HCT116 (cell line): ENCODE results near the gene RIOX2. TPM values are rescaled to one million over a fixed set of nuclear protein-coding genes. Genes with fewer than 3 reads are reported as not detected.

Experiments used
- ATAC-seq: fragments of 200-7000 bp; cut with Tn5 transposase; 2 replicates; pipeline ENCODE4 v1.9.1; 2020; ENCODE audit warnings: mild to moderate bottlenecking, moderate library complexity
- BruUV-seq: library from RNA; stranded (reverse); fragments of 400-500 nt; replicated peaks from 2 replicates; lab custom pipeline; 2021; lab: Mats Ljungman, UMichigan
- CTCF ChIA-PET: fragments of 300-600 bp; sonication (Branson Sonifier 250); formaldehyde crosslinking; loops from one replicate; lab custom pipeline; 2021; ENCODE audit warnings: antibody characterized with exemption; lab: Charles Lee
- POLR2A ChIA-PET: fragments of 300-600, 350-600 bp; sonication (Branson Sonifier 250); formaldehyde crosslinking; loops from one replicate; lab custom pipeline; 2021; ENCODE audit warnings: antibody characterized with exemption; lab: Charles Lee
- RAD21 ChIA-PET, 2 experiments: fragments of 300-600 bp; sonication (Branson Sonifier 250); formaldehyde crosslinking; loops; one replicate each; lab custom pipeline; 2023; ENCODE audit warnings: low total read pairs in 2 of 2; ENCODE audit not compliant: uncharacterized antibody in 2 of 2, unreplicated experiment in 2 of 2, low non-redundant PET in 1 of 2; lab: Charles Lee
- DNase-seq: peaks from one replicate; pipeline ENCODE4 v3.0.0-alpha.2; 2010; ENCODE audit warnings: low read depth, low spot score
- H2AFZ ChIP-seq: fragments of 200-600 bp; shearing (Covaris generic), sonication (generic); 2 replicates; pipeline ENCODE4 v1.6.1; 2017; ENCODE audit warnings: low read depth, mixed run types, mixed read lengths, antibody characterized with exemption, low read length; ENCODE audit not compliant: poor library complexity, severe bottlenecking
- H3K27ac ChIP-seq: 2 replicates; pipeline ENCODE4 v1.5.1; 2012; ENCODE audit warnings: low read depth, low read length
- H3K27me3 ChIP-seq: fragments of 200-600 bp; sonication (generic); 2 replicates; pipeline ENCODE4 v1.6.1; 2016; ENCODE audit warnings: mixed run types, low read length, mixed read lengths; ENCODE audit not compliant: insufficient read depth
- H3K36me3 ChIP-seq, 2 experiments: fragments of 200-500 bp in 1 of 2; fragments of 200-600 bp in 1 of 2; sonication (Bioruptor generic) in 1 of 2; sonication (generic) in 1 of 2; 2 replicates each; pipeline versions ENCODE4 v1.5.1 to v1.6.1; 2014 to 2016; ENCODE audit warnings: low read length in 2 of 2, inconsistent platforms in 1 of 2, mixed read lengths in 1 of 2, mixed run types in 1 of 2; ENCODE audit not compliant: insufficient read depth in 2 of 2, control insufficient read depth in 1 of 2
- H3K4me1 ChIP-seq, 2 experiments: fragments of 200-600 bp in 1 of 2; sonication (generic) in 1 of 2; 2 replicates each; pipeline versions ENCODE4 v1.5.1 to v1.6.1; 2012 to 2017; ENCODE audit warnings: low read length in 2 of 2, inconsistent platforms in 1 of 2, mild to moderate bottlenecking in 1 of 2, mixed read lengths in 1 of 2, mixed run types in 1 of 2, moderate library complexity in 1 of 2; ENCODE audit not compliant: insufficient read depth in 2 of 2, control insufficient read depth in 1 of 2
- H3K4me2 ChIP-seq: fragments of 200-600 bp; sonication (generic); 2 replicates; pipeline ENCODE4 v1.6.1; 2017; ENCODE audit warnings: mixed run types, low read length, mixed read lengths
- H3K4me3 ChIP-seq, 2 experiments: fragments of 200-600 bp in 1 of 2; sonication (generic) in 1 of 2; replicated peaks in 1 of 2; 2 replicates each; pipeline ENCODE4 v1.5.1; 2011 to 2016; ENCODE audit warnings: low read length in 2 of 2, control low read depth in 1 of 2, low read depth in 1 of 2, mild to moderate bottlenecking in 1 of 2, mixed read lengths in 1 of 2, mixed run types in 1 of 2
- H3K79me2 ChIP-seq: fragments of 200-600 bp; sonication (generic); 2 replicates; pipeline ENCODE4 v1.6.1; 2017; ENCODE audit warnings: mild to moderate bottlenecking, mixed run types, low read length, moderate library complexity, mixed read lengths; ENCODE audit not compliant: insufficient read depth
- H3K9ac ChIP-seq: fragments of 200-600 bp; sonication (generic); 2 replicates; pipeline ENCODE4 v1.6.1; 2016; ENCODE audit warnings: low read length, mixed read lengths
- H3K9me2 ChIP-seq: fragments of 200-600 bp; sonication (generic), shearing (Covaris generic); 2 replicates; pipeline ENCODE4 v1.6.1; 2017; ENCODE audit warnings: mixed run types, mild to moderate bottlenecking, moderate library complexity; ENCODE audit not compliant: insufficient read depth
- H3K9me3 ChIP-seq, 2 experiments: fragments of 200-500 bp in 1 of 2; fragments of 200-600 bp in 1 of 2; sonication (Bioruptor generic) in 1 of 2; sonication (generic) in 1 of 2; 2 replicates each; pipeline ENCODE4 v1.6.1; 2014 to 2017; ENCODE audit warnings: low read length in 2 of 2, mixed read lengths in 2 of 2, inconsistent platforms in 1 of 2, low read depth in 1 of 2, mild to moderate bottlenecking in 1 of 2, mixed run types in 1 of 2, moderate library complexity in 1 of 2; ENCODE audit not compliant: control insufficient read depth in 1 of 2, insufficient read depth in 1 of 2
- H4K20me1 ChIP-seq: fragments of 200-600 bp; sonication (generic), shearing (Covaris generic); 2 replicates; pipeline ENCODE4 v1.6.1; 2017; ENCODE audit warnings: mixed run types, mild to moderate bottlenecking, moderate library complexity; ENCODE audit not compliant: insufficient read depth
- CEBPB ChIP-seq: IDR thresholded peaks from 2 replicates; pipeline ENCODE4 v1.6.1; 2012; ENCODE audit warnings: low read depth
- EZH2phosphoT487 ChIP-seq: fragments of 200-600 bp; IDR thresholded peaks from 2 replicates; pipeline ENCODE4 v1.6.1; 2018; ENCODE audit warnings: antibody characterized with exemption, borderline replicate concordance
- SP1 ChIP-seq: IDR thresholded peaks from 2 replicates; pipeline ENCODE4 v1.6.1; 2012; ENCODE audit warnings: low read depth
- YY1 ChIP-seq: IDR thresholded peaks from 2 replicates; pipeline ENCODE4 v1.6.1; 2011; ENCODE audit warnings: low read length, low read depth, moderate library complexity, mild to moderate bottlenecking; ENCODE audit not compliant: insufficient replicate concordance; ENCODE audit errors: extremely low read depth
- ZFX ChIP-seq: fragments of 450-650 bp; IDR thresholded peaks from 2 replicates; pipeline ENCODE4 v1.6.1; 2017
- intact Hi-C: fragments of 100-400 bp; cut with micrococcal nuclease; formaldehyde crosslinking; loops from 2 replicates; pipeline ENCODE4 v1.10.0; 2022
- total RNA-seq: library from RNA; stranded (reverse); gene quantifications from one replicate; pipeline ENCODE4 v1.2.1, GENCODE V29; 2021; ENCODE audit not compliant: unreplicated experiment
- TF ChIP-seq, protein P1 (sequence below), 3 experiments: fragments of 200-600 bp in 1 of 3; sonication (generic) in 1 of 3; IDR thresholded peaks in 2 of 3; conservative IDR thresholded peaks in 1 of 3; 2 replicates each; pipeline ENCODE4 v1.5.1; 2012 to 2017; ENCODE audit warnings: low read depth in 2 of 3, low read length in 2 of 3, antibody characterized with exemption in 1 of 3, borderline replicate concordance in 1 of 3, control low read depth in 1 of 3, mild to moderate bottlenecking in 1 of 3, mixed read lengths in 1 of 3, mixed run types in 1 of 3, moderate library complexity in 1 of 3; ENCODE audit not compliant: insufficient read depth in 1 of 3
- TF ChIP-seq, protein P2 (sequence below): IDR thresholded peaks from 2 replicates; pipeline ENCODE4 v1.6.1; 2011; ENCODE audit warnings: mild to moderate bottlenecking, low read length, moderate library complexity; ENCODE audit not compliant: insufficient replicate concordance; ENCODE audit errors: extremely low read depth

RIOX2 gene
- total RNA-seq, 1 experiment from 2014 or later, result 39.1 TPM

GRCh38 chr3:97954228-97954827 is 17.9 kb downstream of the RIOX2 start:
- no peak overlapping the region for H3K27ac ChIP-seq
- no TSS peak for BruUV-seq
- DNase-seq, result no peak
- no peak overlapping the region for H2AFZ ChIP-seq
- no peaks in the 10 kb centered on the region for H3K4me1 ChIP-seq
- ChIA-PET RAD21 (no interaction called here), CTCF (no interaction called here)
- H4K20me1 ChIP-seq, result no peaks in the 10 kb centered on the region
- TF ChIP-seq CEBPB (no peak), SP1 (no peak), ZFX (no peak)
- TF ChIP-seq, protein P1, sequence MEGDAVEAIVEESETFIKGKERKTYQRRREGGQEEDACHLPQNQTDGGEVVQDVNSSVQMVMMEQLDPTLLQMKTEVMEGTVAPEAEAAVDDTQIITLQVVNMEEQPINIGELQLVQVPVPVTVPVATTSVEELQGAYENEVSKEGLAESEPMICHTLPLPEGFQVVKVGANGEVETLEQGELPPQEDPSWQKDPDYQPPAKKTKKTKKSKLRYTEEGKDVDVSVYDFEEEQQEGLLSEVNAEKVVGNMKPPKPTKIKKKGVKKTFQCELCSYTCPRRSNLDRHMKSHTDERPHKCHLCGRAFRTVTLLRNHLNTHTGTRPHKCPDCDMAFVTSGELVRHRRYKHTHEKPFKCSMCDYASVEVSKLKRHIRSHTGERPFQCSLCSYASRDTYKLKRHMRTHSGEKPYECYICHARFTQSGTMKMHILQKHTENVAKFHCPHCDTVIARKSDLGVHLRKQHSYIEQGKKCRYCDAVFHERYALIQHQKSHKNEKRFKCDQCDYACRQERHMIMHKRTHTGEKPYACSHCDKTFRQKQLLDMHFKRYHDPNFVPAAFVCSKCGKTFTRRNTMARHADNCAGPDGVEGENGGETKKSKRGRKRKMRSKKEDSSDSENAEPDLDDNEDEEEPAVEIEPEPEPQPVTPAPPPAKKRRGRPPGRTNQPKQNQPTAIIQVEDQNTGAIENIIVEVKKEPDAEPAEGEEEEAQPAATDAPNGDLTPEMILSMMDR (IDR thresholded peaks at IDR 0.05 in 2 of 3, conservative IDR thresholded peaks at IDR 0.05 in 1 of 3; ENCODE audit: borderline replicate concordance in 1 of 3, insufficient read depth in 1 of 3, low read depth in 2 of 3, low read length in 2 of 3), result no peak
- TF ChIP-seq, all 23 proteins: peak for 0
- peaks cover 22% of the 10 kb centered on the region; the same call in 1 of the 2 replicates for H3K79me2 ChIP-seq
- no peak overlapping the region for H3K4me2 ChIP-seq
- no peak overlapping the region for H3K4me3 ChIP-seq
- no peaks in the 10 kb centered on the region for H3K27me3 ChIP-seq
- POLR2A ChIA-PET, result no interaction called here
- peaks cover 33 to 67% of the 10 kb centered on the region in 2 experiments; a peak in 3 of 4 replicates for H3K36me3 ChIP-seq
- H3K9me3 ChIP-seq, result no peaks in the 10 kb centered on the region
- no peak for ATAC-seq
- H3K9ac ChIP-seq, result no peak overlapping the region
- intact Hi-C loops, result no loop called here
- no peaks in the 10 kb centered on the region for H3K9me2 ChIP-seq

- Histone ChIP-seq H3K27ac (no peak overlapping the region), H3K4me2 (no peak overlapping the region), H3K4me3 (no peak overlapping the region), H3K27me3 (no peaks in the 10 kb centered on the region), H3K9me3 (no peaks in the 10 kb centered on the region), H3K79me2 (peaks cover 12% of the 10 kb centered on the region; the same call in 1 of the 2 replicates), H4K20me1 (no peaks in the 10 kb centered on the region), H3K36me3 (peaks cover 41 to 63% of the 10 kb centered on the region in 2 experiments; a peak in 3 of 4 replicates), H3K9ac (no peak overlapping the region), H2AFZ (no peak overlapping the region), H3K4me1 (no peaks in the 10 kb centered on the region), H3K9me2 (no peaks in the 10 kb centered on the region)
- TF ChIP-seq YY1, result no peak
- TF ChIP-seq, protein P2, sequence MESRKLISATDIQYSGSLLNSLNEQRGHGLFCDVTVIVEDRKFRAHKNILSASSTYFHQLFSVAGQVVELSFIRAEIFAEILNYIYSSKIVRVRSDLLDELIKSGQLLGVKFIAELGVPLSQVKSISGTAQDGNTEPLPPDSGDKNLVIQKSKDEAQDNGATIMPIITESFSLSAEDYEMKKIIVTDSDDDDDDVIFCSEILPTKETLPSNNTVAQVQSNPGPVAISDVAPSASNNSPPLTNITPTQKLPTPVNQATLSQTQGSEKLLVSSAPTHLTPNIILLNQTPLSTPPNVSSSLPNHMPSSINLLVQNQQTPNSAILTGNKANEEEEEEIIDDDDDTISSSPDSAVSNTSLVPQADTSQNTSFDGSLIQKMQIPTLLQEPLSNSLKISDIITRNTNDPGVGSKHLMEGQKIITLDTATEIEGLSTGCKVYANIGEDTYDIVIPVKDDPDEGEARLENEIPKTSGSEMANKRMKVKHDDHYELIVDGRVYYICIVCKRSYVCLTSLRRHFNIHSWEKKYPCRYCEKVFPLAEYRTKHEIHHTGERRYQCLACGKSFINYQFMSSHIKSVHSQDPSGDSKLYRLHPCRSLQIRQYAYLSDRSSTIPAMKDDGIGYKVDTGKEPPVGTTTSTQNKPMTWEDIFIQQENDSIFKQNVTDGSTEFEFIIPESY, result no peak
- TF ChIP-seq EZH2phosphoT487, result no peak
- no TSS peak for BruUV-seq
- DNase-seq (no peak), ATAC-seq (no peak)
- intact Hi-C loops, result no loop called here
- POLR2A ChIA-PET, result no interaction called here
- CTCF ChIA-PET, result no interaction called here
- RAD21 ChIA-PET, result no interaction called here
Observed at GRCh38 chr3:97952872-97953271, 19.4 kb downstream of the RIOX2 start.
